Stimulated activated CD4-positive, alpha-beta T cell treated with anti-CD3 and anti-CD28 coated beads, Interleukin-15, amount 100 ng/mL, for 1 hour (primary cell): ENCODE data around the gene PRDM4.
A peak's percentile ranks its signal among the peaks of the same experiment; 100 is the strongest.

Source experiments
- DNase-seq, 2 donors: peaks; one replicate each; pipeline ENCODE4 v3.0.0-alpha.2; 2020; ENCODE audit warnings: low read depth in 1 of 2, low spot score in 1 of 2

Gene PRDM4

GRCh38 chr12:107760809-107761501 lies at the start of gene PRDM4:
TSS of gene PRDM4 (minus strand) at chr12:107761137. CDS start at chr12:107760515, 622 bp downstream.
- DNase-seq = peak; percentile 83 to 84

- no peak for DNase-seq
Measured at GRCh38 chr12:107807471-107808150, 46.7 kb upstream of the PRDM4 start.

- DNase-seq = no peak
Measured at GRCh38 chr12:107805488-107806180, 44.7 kb upstream of the PRDM4 start.

- no peak for DNase-seq
Measured at GRCh38 chr12:107803092-107803491, 42.2 kb upstream of the PRDM4 start.

GRCh38 chr12:107801150-107801549 lies 40.2 kb upstream of the PRDM4 start:
- no peak for DNase-seq

GRCh38 chr12:107798580-107798979 lies 37.6 kb upstream of the PRDM4 start:
- no peak for DNase-seq

GRCh38 chr12:107794451-107794850 lies 33.5 kb upstream of the PRDM4 start:
- DNase-seq = no peak

- no peak for DNase-seq
Measured at GRCh38 chr12:107791465-107792089, 30.6 kb upstream of the PRDM4 start.

GRCh38 chr12:107788690-107789458 lies 27.9 kb upstream of the PRDM4 start:
- DNase-seq = no peak

- no peak for DNase-seq
Measured at GRCh38 chr12:107788281-107788680, 27.3 kb upstream of the PRDM4 start.

- DNase-seq = no peak
Measured at GRCh38 chr12:107783406-107784376, 22.8 kb upstream of the PRDM4 start.

- no peak for DNase-seq
Measured at GRCh38 chr12:107782067-107782466, 21.1 kb upstream of the PRDM4 start.

GRCh38 chr12:107780298-107780697 lies 19.4 kb upstream of the PRDM4 start:
- DNase-seq = no peak

GRCh38 chr12:107779077-107779831 lies 18.3 kb upstream of the PRDM4 start:
- no peak for DNase-seq

- no peak for DNase-seq
Measured at GRCh38 chr12:107778383-107779025, 17.6 kb upstream of the PRDM4 start.

GRCh38 chr12:107776171-107776570 lies 15.2 kb upstream of the PRDM4 start:
- DNase-seq = no peak

GRCh38 chr12:107775093-107775721 lies 14.3 kb upstream of the PRDM4 start:
- DNase-seq = no peak
